ENCODE measurements around the gene MAP2K5. TPM values are rescaled to one million over a fixed set of nuclear protein-coding genes. Genes with fewer than 3 reads are reported as not detected.
A peak's percentile ranks its signal among the peaks of the same experiment; 100 is the strongest.

MAP2K5 gene
- total RNA-seq, 4 donors from 2014 or later, result 8.0 to 14.0 (median 9.1) TPM

- TF ChIP-seq CTCF (IDR thresholded peaks at IDR 0.05) (no peak), POLR2A (IDR thresholded peaks at IDR 0.05) (no peak)
- no peak for DNase-seq (ENCODE audit: low spot score in 2 of 2)
- WGBS, 2 donors, result 94 to 95% methylated on average over 1 of the region's 1 CpG
- H3K4me3 ChIP-seq (ENCODE audit: low read depth, poor library complexity, severe bottlenecking), result no peak overlapping the region
- intact Hi-C loops (cut with DNase I; ENCODE audit: low total_unique reads), result no loop called here
These were observed 4.7 kb upstream of the MAP2K5 start for GRCh38 chr15:67537771-67538170.

GRCh38 chr15:67543348-67543718, 830 bp downstream of the MAP2K5 start:
- intact Hi-C loops (cut with DNase I; ENCODE audit: low total_unique reads), result no loop called here
- no peak for TF ChIP-seq CTCF (IDR thresholded peaks at IDR 0.05)
- no peak for TF ChIP-seq POLR2A (IDR thresholded peaks at IDR 0.05)
- H3K4me3 ChIP-seq (ENCODE audit: low read depth, poor library complexity, severe bottlenecking), result peak overlapping the region; percentile 80
- WGBS, 2 donors, result 39 to 41% methylated on average over 7 of the region's 7 CpGs
- no peak for DNase-seq (ENCODE audit: low spot score in 2 of 2)

- H3K4me3 ChIP-seq (ENCODE audit: low read depth, poor library complexity, severe bottlenecking), result no peak overlapping the region
- intact Hi-C loops (cut with DNase I; ENCODE audit: low total_unique reads), result no loop called here
- no peak for TF ChIP-seq POLR2A (IDR thresholded peaks at IDR 0.05)
- no peak for TF ChIP-seq CTCF (IDR thresholded peaks at IDR 0.05)
- DNase-seq (ENCODE audit: low spot score in 2 of 2), result no peak
- WGBS, 2 donors, result 78 to 95% methylated on average over 3 of the region's 3 CpGs
These were observed 2.0 kb downstream of the MAP2K5 start for GRCh38 chr15:67544475-67544874.

GRCh38 chr15:67545864-67546263, 3.4 kb downstream of the MAP2K5 start:
- TF ChIP-seq CTCF (IDR thresholded peaks at IDR 0.05), result no peak
- TF ChIP-seq POLR2A (IDR thresholded peaks at IDR 0.05), result no peak
- intact Hi-C loops (cut with DNase I; ENCODE audit: low total_unique reads), result no loop called here
- DNase-seq (ENCODE audit: low spot score in 2 of 2), result no peak
- no peak overlapping the region for H3K4me3 ChIP-seq (ENCODE audit: low read depth, poor library complexity, severe bottlenecking)
- WGBS, 2 donors, result 68 to 70% methylated on average over 3 of the region's 3 CpGs

GRCh38 chr15:67547064-67547463, 4.6 kb downstream of the MAP2K5 start:
- H3K4me3 ChIP-seq (ENCODE audit: low read depth, poor library complexity, severe bottlenecking), result no peak overlapping the region
- DNase-seq (ENCODE audit: low spot score in 2 of 2), result no peak
- 77 to 78% methylated on average over 2 of the region's 2 CpGs for WGBS, 2 donors
- TF ChIP-seq CTCF (IDR thresholded peaks at IDR 0.05), result no peak
- TF ChIP-seq POLR2A (IDR thresholded peaks at IDR 0.05), result no peak
- intact Hi-C loops (cut with DNase I; ENCODE audit: low total_unique reads), result no loop called here

GRCh38 chr15:67547836-67548235, 5.3 kb downstream of the MAP2K5 start:
- DNase-seq (ENCODE audit: low spot score in 2 of 2), result no peak
- intact Hi-C loops (cut with DNase I; ENCODE audit: low total_unique reads), result no loop called here
- TF ChIP-seq POLR2A (IDR thresholded peaks at IDR 0.05), result no peak
- no peak for TF ChIP-seq CTCF (IDR thresholded peaks at IDR 0.05)
- no peak overlapping the region for H3K4me3 ChIP-seq (ENCODE audit: low read depth, poor library complexity, severe bottlenecking)
- 67 to 73% methylated on average over 3 of the region's 3 CpGs for WGBS, 2 donors
